KBM-7 (cell line): ENCODE measurements around the gene CCDC88B.
"Not testable (repeated sequence)": the region's sequence is repeated elsewhere in the genome, so short reads cannot be mapped to it uniquely, and the experiment has no call there.

Experiments used
- DNase-seq: peaks from one replicate; pipeline ENCODE4 v3.0.0-alpha.2; 2015
- in situ Hi-C: fragments of 300-500 bp; cut with MboI; formaldehyde crosslinking; loops from 2 replicates; pipeline ENCODE4 v1.14.3; 2020; ENCODE audit warnings: low sequenced_read_pairs, low pct_unique_long_range_greater_than_20kb, mixed read lengths

CCDC88B gene

DNA sequence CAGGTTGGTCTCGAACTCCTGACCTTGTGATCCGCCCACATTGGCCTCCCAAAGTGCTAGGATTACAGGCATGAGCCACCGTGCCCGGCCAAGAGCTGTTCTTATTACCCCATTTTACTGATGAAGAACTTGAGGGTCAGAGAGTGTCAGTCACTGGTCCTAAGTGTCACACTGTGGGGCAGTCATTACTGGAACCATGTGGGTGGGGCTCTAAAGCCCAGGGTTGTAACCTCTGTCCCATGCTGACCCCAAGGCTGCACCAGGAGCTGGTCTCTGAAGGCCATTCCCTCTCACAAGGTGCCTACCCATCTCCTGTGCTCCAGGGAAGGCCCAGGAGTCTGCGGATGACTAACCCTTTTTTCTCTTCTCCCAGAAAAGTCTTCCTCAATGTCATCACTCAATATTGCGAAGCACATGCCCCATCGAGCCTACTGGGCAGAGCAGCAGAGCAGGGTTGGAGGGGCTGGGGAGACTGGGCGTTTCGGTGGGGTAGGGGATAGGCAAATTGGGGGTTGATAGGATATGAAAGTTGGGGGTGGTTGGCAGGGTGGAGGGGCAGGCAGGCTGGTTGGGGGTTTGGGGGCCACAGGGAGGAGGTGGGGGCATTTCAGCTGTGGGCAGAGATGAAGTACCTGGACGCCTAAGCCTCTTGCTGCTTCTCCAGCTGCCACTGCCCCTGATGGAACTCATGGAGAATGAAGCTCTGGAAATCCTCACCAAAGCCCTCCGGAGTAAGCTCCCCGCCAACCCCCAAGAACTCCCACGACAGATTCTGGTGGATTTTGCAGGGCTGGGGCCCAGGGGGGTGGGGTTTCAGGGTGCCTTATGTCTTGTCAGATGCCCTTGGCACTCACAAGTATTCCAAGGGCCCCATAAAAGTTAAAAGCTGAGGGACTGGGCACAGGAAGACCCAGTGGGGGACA is 36.6 kb upstream of the CCDC88B start:
- DNase-seq, result no peak
- in situ Hi-C loops, result no loop called here

DNA sequence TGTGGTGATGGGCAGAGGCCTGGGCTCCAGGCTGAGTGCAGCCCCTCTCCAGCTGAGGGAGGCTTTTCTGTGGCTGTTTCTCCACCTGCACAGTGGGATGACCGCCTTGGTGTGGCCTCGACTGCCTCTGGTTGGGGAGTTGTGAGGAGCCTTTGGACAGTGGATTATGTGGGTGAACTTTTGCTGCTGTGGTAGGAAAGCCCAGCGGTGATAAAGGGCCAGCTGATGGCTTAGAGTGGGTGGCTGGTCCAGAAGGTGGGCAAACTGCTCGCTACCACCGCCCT is 36.0 kb upstream of the CCDC88B start:
- DNase-seq, result no peak

GRCh38 chr11:64304316-64305072 is 35.5 kb upstream of the CCDC88B start:
- in situ Hi-C loops, result no loop called here
- peak; percentile 96 for DNase-seq

More for the DNA sequence above, 36.0 kb upstream of the CCDC88B start:
- in situ Hi-C loops, result no loop called here

- DNase-seq, result peak; percentile 99
- in situ Hi-C loops, result no loop called here
Observed at GRCh38 chr11:64305075-64305690, 34.8 kb upstream of the CCDC88B start, which contains the start of gene ESRRA. Gene ESRRA (plus strand): TSS chr11:64305524. CDS start chr11:64307180, 1,656 bp downstream.

DNA sequence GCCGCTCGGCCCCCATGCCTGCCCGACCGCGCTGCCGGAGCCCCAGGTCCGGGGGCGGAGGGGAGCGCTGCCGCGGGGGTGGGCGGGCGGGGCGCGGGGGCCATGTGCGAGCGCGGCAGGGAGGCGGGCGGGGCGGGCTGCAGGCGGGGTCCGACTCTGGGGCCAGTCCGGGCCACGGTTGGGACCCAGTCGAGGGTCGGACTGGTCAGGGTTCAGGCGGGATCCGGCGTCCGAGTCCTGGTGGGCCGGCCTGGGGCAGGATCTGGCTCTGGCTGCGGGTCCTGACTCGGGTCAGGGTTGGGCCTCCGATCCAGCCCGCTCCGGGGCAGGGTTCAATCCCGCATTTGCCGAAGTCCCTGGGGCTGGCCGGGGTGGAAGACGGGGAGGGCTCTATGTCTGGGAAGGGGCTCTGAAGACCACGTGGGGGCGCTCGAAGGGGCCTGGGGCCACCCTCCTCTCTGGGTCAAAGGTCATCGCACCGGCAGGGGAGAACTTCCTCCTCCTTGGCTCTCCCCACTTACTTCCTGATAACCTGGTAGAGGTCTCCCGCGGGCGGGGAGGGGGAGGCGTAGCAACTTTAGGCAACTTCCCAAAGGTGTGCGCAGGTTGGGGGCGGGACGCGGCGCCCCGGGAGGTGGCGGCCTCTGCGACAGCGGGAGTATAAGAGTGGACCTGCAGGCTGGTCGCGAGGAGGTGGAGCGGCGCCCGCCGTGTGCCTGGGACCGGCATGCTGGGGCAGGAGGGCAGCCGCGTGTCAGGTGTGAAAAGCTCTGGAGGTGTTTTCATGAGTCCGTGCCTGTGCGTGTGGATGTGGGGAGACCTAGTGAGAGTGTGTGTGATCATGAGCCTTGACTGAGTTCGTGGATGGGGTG is 34.1 kb upstream of the CCDC88B start:
- DNase-seq, result peak; percentile 89
- in situ Hi-C loops, result no loop called here

- DNase-seq, result no peak
- in situ Hi-C loops, result no loop called here
Observed at GRCh38 chr11:64306563-64306875, 33.5 kb upstream of the CCDC88B start.

DNA sequence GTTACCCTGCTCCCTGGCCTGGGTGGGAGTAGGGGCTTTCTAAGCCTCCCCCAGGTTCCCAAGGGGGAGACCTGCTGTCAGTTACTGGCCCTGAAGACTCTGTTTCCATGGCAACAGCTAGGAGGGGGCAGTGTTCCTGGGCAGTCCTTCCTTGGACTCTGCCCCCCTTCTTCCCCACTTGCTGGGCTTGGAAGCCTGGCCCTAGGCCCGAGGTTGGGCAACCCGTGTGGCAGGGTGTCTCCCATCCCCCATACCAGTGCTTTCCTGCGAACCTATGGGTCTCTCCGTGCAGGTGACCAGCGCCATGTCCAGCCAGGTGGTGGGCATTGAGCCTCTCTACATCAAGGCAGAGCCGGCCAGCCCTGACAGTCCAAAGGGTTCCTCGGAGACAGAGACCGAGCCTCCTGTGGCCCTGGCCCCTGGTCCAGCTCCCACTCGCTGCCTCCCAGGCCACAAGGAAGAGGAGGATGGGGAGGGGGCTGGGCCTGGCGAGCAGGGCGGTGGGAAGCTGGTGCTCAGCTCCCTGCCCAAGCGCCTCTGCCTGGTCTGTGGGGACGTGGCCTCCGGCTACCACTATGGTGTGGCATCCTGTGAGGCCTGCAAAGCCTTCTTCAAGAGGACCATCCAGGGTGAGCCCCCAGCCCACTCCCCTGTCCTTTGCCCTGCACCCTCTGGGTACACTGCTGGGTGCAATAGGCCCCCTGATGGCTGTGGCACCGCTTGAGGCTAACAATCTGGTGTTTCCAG is 33.0 kb upstream of the CCDC88B start:
- DNase-seq, result no peak
- in situ Hi-C loops, result no loop called here

DNA sequence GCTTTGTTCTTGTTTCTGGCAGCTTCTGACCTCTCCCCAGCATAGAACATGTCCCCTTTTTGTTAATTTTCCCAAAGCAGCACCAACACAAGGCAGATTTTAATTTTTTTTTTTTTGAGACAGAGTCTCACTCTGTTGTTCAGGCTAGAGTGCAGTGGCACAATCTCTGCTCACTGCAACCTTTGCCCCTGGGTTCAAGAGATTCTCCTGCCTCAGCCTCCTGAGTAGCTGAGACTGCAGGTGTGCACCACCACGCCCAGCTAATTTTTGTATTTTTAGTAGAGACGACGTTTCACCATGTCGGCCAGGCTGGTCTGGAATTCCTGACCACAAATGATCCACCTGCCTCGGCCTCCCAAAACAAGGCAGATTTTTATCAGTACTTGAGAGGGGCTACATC is 32.2 kb upstream of the CCDC88B start:
- in situ Hi-C loops, DNase-seq: not testable (repeated sequence)

- in situ Hi-C loops, result no loop called here
- DNase-seq, result no peak
Observed at GRCh38 chr11:64312947-64313346, 27.1 kb upstream of the CCDC88B start.

DNA sequence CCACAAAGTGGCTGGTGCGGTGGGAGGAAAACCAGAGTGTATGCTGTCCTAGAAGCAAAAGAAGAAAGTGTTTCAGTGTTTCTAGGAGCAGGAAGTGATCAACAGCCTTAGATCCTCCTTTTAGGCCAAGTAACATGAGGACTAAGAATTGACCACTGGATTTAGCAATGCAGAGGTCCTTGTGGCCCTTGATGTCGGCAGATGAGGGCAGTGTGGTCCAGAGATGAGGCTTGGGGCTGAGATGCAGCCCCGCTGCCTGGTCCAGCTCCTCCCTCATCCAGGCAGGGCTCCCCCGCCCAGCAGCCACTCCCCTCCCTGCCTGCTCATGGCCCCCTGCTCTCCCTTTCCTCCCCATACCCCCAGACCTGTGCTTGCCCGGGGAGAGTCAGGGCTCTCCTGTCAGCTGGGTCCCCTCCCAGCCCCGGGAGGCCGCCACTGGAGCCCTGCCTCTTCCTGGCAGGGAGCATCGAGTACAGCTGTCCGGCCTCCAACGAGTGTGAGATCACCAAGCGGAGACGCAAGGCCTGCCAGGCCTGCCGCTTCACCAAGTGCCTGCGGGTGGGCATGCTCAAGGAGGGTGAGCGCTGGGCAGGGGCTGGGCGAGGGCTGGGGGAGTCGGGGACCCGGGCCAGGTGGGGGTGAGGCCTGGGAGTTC is 26.4 kb upstream of the CCDC88B start:
- in situ Hi-C loops, result no loop called here
- DNase-seq, result no peak

GRCh38 chr11:64314146-64314804 is 25.7 kb upstream of the CCDC88B start:
- no peak for DNase-seq
- in situ Hi-C loops, result no loop called here

DNA sequence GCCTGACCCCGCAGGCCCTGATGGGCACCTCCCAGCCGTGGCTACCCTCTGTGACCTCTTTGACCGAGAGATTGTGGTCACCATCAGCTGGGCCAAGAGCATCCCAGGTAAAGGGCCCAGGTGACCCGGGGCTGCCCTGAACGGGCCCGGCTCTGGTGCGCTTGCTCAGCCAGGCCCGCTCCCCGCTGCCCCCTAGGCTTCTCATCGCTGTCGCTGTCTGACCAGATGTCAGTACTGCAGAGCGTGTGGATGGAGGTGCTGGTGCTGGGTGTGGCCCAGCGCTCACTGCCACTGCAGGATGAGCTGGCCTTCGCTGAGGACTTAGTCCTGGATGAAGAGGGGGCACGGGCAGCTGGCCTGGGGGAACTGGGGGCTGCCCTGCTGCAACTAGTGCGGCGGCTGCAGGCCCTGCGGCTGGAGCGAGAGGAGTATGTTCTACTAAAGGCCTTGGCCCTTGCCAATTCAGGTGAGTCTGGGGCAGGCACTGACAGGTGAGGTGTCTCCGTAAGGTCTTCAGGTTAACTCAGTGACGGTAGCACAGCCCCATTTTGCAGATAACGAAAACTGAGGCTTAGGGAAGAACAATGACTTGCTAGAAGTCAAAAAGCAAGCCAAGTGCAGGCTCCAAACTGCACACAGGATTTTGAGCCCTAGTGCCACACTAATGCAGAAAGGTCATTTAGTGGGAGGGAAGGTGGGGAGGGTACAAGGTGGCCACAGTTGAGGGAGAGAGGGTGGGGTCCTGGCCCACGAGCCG is 25.0 kb upstream of the CCDC88B start:
- in situ Hi-C loops, result no loop called here
- DNase-seq, result no peak

DNA sequence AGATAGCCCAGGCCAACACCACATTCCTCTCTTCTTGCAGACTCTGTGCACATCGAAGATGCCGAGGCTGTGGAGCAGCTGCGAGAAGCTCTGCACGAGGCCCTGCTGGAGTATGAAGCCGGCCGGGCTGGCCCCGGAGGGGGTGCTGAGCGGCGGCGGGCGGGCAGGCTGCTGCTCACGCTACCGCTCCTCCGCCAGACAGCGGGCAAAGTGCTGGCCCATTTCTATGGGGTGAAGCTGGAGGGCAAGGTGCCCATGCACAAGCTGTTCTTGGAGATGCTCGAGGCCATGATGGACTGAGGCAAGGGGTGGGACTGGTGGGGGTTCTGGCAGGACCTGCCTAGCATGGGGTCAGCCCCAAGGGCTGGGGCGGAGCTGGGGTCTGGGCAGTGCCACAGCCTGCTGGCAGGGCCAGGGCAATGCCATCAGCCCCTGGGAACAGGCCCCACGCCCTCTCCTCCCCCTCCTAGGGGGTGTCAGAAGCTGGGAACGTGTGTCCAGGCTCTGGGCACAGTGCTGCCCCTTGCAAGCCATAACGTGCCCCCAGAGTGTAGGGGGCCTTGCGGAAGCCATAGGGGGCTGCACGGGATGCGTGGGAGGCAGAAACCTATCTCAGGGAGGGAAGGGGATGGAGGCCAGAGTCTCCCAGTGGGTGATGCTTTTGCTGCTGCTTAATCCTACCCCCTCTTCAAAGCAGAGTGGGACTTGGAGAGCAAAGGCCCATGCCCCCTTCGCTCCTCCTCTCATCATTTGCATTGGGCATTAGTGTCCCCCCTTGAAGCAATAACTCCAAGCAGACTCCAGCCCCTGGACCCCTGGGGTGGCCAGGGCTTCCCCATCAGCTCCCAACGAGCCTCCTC is 24.1 kb upstream of the CCDC88B start:
- DNase-seq, in situ Hi-C loops: not testable (repeated sequence)

GRCh38 chr11:64316672-64317324 is 23.2 kb upstream of the CCDC88B start:
- DNase-seq, result no peak
- in situ Hi-C loops, result no loop called here

DNA sequence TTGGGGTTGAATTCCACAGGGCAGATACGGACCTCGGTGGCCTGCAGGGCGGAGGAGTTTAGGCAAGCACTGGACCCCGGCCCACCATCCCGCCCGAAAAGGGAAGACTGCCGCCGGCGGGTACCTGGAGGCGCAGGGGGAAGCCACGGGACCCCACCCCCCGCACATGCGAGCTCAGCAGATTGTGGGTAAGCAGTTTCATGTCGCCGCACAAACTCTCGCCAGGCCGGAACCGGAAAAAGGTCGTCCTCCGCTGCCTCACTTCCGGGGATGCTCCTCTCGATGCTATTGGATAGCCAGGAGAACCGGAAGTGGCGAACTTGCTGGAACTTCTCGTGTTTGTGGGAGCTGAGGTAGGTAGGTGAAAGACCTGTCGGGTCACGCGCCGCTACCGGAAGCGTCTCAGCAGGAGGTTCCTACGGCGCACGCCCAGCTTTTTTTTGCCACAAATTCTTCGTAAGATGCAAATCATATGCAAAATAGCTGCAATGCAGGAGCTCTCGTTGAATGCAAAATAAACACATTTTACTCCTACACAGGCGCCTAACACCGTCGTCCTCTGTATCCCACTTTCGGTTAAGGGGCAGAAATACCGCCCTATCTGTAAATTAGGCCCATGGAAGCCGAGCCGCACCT is 22.6 kb upstream of the CCDC88B start, which contains the start of gene TRMT112:
Gene TRMT112, minus strand, starts transcription at position 235 of the 636 bp plus-strand sequence. Its CDS starts 33 bp downstream, at position 202.
- in situ Hi-C loops, result no loop called here
- DNase-seq, result peak; percentile 98
